ENCODE data around the gene MSGN1.

Gene MSGN1, protein sequence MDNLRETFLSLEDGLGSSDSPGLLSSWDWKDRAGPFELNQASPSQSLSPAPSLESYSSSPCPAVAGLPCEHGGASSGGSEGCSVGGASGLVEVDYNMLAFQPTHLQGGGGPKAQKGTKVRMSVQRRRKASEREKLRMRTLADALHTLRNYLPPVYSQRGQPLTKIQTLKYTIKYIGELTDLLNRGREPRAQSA

GRCh38 chr2:17816396-17817245 lies at the start of gene MSGN1:
Gene MSGN1 (plus strand): TSS chr2:17816460. CDS start chr2:17816519, 59 bp downstream.
- no peak for DNase-seq

DNA sequence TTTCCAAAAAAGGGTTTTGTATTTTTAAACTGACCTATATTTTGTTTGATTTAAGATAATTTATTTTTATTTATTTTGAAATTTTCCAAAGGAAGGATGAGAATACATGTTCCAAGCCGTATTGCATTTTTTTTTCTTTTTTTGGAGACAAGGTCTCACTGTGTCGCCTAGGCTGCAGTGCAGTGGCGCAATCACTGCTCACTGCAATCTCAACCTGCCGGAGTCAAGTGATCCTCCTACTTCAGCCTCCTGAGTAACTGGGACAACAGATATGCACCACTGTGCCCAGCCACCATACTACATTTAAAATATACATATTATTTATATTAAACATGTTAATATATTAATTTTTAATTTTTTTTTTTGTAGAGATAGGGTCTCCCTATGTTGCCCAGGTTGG lies 47.4 kb upstream of the MSGN1 start:
- DNase-seq, result no peak

DNA sequence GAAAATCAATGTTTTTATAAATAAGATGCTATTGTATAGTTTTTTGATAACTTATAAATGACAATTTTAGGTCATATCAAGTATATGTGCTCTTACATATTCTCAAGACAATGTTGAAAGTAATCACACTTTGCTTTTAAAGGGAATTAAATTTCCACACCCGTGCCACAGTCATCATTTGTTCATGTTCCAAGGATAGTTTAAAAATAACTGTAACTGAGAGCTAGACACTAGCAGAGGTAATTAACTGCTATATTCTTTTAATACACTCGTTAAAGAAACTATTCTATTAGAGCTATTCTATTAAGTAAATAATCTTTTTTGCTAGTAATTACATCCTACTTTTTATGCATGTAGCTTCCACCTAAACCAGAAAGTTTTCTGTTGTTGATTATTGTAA lies 44.3 kb upstream of the MSGN1 start:
- no peak for DNase-seq

GRCh38 chr2:17772532-17772931 lies 43.7 kb upstream of the MSGN1 start:
- no peak for DNase-seq

GRCh38 chr2:17780546-17780945 lies 35.7 kb upstream of the MSGN1 start:
- no peak for DNase-seq

GRCh38 chr2:17781482-17781881 lies 34.8 kb upstream of the MSGN1 start:
- no peak for DNase-seq

DNA sequence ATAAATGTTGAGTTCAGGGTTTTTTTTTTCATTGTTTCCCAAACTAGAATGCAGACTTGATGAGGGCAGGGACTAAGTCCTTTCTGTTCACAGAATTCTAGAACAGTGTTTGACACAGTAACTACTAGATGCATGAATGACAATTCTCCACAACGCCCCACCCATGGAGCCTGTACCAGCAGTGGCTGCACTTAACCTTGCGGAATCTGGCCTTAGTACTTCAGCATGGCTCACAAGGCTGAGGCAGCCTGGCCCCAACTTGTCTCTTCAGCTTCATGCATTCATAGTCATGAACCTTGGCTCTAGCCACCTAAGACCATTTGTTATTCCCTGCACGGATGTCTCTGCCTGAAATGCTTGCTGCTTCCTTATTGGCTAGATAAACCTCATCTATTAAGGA lies 29.5 kb upstream of the MSGN1 start:
- no peak for DNase-seq

DNA sequence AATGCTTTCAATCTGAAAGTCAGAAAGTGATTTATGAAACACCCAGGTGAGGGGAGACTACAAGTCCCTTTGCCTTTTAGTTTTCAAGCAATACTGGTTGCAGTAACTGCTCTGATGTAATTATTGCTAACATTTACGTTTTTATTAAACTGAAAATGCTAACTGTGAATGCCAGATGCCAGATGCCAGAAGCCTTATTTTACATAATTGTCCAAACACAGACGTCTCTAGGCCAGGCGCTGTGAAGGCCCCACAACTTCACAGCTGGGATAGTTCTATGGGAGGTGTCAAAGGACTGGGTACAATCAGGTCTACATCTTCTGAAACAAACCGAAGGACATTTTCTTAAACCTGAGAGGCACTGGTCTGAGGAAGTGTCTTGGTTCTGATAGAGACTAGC lies 27.5 kb upstream of the MSGN1 start:
- no peak for DNase-seq

DNA sequence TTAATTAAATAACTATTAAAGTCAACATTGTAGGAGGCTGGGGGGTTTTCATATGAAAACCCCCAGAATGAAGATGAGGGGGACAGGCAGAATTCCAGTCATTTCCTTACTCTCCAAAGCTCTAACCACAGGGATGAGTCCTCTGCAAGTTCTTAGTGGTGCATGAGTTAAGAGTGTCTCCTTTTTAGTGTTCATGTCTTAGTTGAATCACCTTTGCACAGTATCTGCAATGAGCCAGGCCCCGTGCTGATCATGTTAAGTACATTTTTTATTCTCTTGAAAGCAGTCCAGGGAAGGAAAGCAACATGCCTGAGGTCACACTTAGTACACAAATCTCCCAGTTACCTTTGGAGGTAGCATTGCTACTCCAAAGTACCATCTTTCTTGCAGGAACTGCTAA lies 25.7 kb upstream of the MSGN1 start:
- no peak for DNase-seq

DNA sequence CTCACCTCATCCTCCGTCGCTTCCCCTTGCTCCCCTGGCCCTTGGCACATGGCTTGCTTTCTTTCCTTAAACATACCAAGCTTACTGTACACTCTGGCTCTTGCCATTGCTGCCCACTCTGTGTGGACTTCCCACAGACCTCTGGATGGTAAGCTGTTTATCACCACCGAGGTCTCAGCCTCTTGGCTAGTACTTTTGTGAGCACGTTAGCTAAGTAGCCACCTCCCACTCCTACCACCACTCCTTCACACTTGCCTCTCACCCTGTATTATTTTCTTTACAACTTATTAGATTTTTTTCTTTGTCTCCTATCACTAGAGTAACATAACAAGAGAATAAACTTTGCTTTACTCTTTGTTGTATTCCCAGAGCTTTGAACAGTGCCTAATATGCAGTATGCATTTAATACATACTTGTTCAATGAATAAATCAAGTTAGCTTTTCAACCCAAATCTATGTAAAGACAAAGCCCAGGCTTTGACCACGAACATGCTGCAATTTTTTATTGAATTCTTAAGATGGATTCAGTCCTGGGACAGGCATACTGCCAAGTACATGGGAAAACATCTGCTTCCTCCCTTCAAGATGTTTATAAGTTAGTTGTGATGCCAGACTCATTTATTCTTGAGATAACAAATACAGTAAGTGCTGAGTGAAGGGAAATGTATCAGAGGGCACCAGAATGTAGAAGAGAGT lies 25.0 kb upstream of the MSGN1 start:
- no peak for DNase-seq

DNA sequence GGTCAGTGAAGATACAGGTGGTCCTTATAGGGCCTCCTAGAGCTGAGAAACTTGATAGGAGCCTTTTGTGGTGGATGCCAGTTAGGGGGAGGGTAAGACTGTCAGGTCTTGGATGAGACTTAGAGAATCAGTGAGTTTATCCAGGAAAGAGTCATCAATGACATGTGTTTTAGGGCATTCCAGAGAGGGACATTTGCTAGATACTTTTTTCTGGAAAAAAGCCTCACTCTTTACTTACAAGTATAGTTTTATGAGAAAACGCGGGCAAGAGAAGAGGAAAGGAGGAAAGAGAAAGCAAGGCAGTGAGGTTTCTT lies 24.5 kb upstream of the MSGN1 start:
- DNase-seq, result no peak

DNA sequence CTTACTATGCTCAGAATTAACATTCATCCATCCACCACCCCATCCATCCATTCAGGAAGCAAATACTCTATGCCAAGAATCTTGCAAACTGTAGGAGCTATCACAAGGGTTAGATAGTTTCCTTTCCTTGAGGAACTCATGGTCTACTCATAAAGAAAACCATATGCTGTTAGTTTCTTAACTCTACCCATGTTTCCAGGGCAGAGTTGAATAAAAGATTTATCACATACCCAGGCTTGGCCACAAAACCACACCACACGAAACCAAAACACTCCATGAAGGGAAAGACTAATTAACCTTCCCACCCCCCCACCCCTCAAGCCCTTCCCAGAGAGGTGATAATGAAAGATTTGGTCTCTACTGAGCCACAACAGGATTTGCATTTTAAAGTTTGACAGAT lies 23.7 kb upstream of the MSGN1 start:
- DNase-seq, result no peak

GRCh38 chr2:17793296-17793695 lies 23.0 kb upstream of the MSGN1 start:
- no peak for DNase-seq

DNA sequence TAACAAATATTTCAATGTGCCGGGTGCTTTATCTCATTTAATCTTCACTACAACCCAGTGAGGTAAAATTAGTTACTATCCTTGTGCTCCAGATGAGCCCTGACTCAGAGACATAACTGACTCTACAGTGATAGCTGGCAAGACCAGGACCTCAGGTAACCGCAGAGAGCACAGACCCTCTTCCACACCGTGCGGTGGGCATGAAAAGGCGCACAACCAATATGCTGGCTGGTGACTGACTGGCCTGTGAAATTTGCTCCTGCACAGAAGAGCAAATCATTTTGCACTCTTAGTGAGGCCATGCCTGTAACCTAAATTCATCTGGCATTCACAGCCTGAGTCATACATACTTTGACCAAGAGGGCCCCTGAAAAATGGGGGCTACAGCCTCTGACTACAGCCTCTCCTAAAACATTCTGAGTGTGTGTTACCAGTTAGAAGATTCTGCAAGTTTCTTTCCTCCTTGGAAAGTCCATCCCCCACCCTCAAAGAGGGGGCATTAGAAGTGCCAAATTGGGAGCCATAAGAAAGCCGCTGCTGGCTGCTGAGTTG lies 22.4 kb upstream of the MSGN1 start:
- DNase-seq, result no peak

DNA sequence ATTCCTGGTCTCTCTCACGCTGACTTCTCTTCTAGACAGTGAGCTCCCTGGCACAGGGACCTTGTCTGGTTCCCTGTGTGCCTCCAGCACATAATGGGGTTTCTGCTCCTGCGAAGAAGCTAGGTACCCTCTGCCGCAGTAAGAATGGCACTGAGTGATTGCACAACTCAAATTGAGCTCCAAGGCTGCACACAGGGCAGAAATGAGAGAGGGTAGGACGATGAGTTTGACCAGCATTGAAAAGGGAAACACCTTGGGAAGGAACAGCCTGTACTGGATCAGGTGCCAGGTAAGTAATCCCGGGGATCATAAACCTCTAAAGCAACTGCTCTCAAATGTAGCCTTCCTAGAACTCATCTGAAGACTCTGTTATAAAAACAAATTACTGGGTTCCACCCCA lies 21.0 kb upstream of the MSGN1 start:
- no peak for DNase-seq

DNA sequence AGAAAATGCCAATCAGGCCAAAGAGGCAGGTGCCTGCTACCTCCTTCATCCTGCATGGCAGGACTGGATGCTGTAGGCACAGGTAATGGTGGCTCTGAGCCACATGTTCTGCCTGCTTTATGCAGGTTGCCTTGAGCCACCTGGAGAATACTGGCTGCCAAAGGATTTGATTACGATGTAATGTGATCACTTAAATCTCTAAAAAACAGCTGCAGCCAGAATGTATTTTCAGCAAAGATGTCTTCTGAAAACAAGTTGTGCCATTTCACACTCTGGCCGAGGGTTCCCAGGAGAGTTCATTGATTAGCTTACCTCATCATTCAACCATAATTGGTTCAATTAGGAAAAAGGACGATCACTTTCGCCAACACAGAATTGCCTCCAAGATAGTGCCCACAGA lies 17.9 kb upstream of the MSGN1 start:
- peak; percentile 17 for DNase-seq

GRCh38 chr2:17799301-17800120 lies 16.7 kb upstream of the MSGN1 start:
- no peak for DNase-seq

DNA sequence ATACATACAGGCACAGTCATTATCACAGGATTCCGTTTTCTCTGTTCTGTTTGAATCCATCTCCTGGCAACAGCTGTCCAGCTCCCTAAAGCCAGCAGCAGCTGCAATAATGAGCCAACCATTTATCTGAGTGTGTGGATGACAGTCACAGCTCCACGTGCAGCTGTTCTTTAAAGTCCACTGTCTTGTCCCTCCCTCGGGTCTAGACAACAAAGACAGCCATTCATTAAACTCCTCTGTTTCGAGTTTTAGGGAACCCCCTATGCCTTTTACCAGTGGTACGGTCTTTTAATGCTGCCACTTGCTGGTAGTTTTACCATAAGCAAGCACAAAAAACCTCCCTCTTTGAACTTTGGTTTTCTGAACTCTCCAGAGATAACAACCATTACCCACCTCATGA lies 16.0 kb upstream of the MSGN1 start:
- peak; percentile 8 for DNase-seq

DNA sequence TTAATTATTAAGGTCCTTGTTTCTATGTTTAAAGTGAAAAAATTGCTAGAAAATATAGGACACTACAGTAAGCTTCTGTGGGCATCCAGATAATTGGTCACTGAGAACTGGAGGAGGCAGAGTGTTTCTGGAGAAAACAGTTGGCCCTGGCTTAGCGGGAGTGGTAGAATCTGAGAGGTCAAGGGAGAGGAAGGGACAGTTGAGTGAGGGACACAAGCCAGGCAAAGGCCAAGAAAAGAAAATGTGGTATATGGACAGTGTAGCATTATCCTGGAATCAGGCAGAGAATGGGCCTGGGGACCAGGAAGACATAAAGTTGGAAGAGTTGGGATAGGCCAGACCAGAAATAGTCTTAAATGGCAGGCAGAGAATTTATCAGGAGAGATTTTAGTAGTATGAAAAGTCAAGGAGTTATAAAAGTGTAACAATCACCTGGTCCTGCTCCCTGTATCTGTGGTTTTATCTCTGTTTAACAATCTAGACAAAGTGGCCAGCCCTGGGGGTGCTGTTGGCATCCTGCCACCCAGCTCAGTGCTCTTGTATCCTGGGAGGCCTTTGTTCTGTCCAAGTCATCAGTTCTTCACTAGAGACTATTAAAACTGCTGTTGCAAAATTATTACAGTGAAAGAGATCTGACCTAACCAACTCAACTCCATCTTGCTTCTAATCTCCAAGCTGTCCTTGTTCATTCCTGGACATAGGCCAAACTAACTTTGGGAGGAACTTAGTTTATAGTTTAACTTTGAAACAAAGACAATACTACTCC lies 15.4 kb upstream of the MSGN1 start:
- DNase-seq, result peak; percentile 21

GRCh38 chr2:17803497-17803896 lies 12.8 kb upstream of the MSGN1 start:
- no peak for DNase-seq

DNA sequence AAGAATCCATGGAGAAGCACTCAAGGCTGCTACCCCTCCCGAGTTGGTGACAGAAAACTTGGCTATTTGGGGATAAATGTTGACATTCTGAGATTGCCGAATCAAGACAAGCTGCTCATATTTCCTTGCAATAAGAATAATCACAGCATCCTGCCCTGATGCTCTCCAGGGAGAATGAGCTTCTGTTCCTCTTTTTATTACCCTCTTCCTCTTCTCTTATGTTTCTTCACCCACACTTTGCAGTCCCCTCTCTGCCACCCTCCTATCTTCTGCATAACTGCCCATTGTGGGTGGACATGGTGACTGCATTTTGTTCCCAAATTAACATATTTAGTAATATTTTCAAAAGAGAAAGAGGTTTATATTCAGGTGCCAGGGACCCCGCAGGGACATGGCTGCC lies 11.9 kb upstream of the MSGN1 start:
- no peak for DNase-seq

- no peak for DNase-seq
Observed at GRCh38 chr2:17805166-17805565, 11.1 kb upstream of the MSGN1 start.

Measured in NCI-H69 (cell line).